ENCODE results near the gene NCAM2. TPM values are rescaled to one million over a fixed set of nuclear protein-coding genes. Genes with fewer than 3 reads are reported as not detected.

Gene NCAM2
- total and polyA plus RNA-seq, 2 of the 4 experiments (the other 2 are of a cell fraction): 2.7 to 5.0 TPM

- Histone ChIP-seq H2AK9ac (replicated peaks; ENCODE audit: low read depth, low read length, poor library complexity) (no peak overlapping the region), H3K18ac (ENCODE audit: low read depth, low read length) (no peak overlapping the region), H2BK20ac (ENCODE audit: low read depth, low read length) (no peak overlapping the region), H2AK5ac (ENCODE audit: low read depth, low read length) (no peak overlapping the region), H3K79me1 (ENCODE audit: low read depth in 1 of 2, low read length in 2 of 2) (no peaks in the 10 kb centered on the region), H3K27me3 (ENCODE audit: control insufficient read depth, insufficient read depth, low read length) (no peaks in the 10 kb centered on the region), H4K8ac (ENCODE audit: low read depth in 2 of 2, low read length in 2 of 2) (no peak overlapping the region), H3K23ac (ENCODE audit: low read depth, low read length) (no peak overlapping the region), H3K14ac (replicated peaks; ENCODE audit: low read depth, low read length) (no peak overlapping the region), H3K27ac (ENCODE audit: insufficient read depth, low read length) (no peak overlapping the region), H3K9me1 (ENCODE audit: insufficient read depth, low read length) (no peaks in the 10 kb centered on the region), H4K5ac (ENCODE audit: low read depth, low read length) (no peak overlapping the region), H3K9ac (ENCODE audit: low read depth, low read length) (no peak overlapping the region), H3K4me1 (ENCODE audit: control insufficient read depth, insufficient read depth, low read length) (no peaks in the 10 kb centered on the region), H2BK5ac (ENCODE audit: low read depth, low read length, poor library complexity, severe bottlenecking) (no peak overlapping the region), H3K4me3 (ENCODE audit: insufficient read depth, low read depth, low read length) (no peak overlapping the region), H4K20me1 (ENCODE audit: insufficient read depth, low read length) (no peaks in the 10 kb centered on the region), H2BK120ac (ENCODE audit: low read depth, low read length) (no peak overlapping the region), H3K9me3 (ENCODE audit: control insufficient read depth, insufficient read depth, low read length) (no peaks in the 10 kb centered on the region), H3K4me2 (ENCODE audit: low read depth, low read length) (no peak overlapping the region), H3K56ac (ENCODE audit: extremely low read depth, insufficient read depth, low read length) (no peak overlapping the region), H3K36me3 (ENCODE audit: control insufficient read depth, insufficient read depth, low read length) (no peaks in the 10 kb centered on the region), H2BK15ac (ENCODE audit: low read depth, low read length) (no peak overlapping the region), H2AFZ (replicated peaks; ENCODE audit: low read length, poor library complexity) (no peak overlapping the region), H4K91ac (ENCODE audit: insufficient read depth, low read depth, low read length) (no peak overlapping the region), H3K4ac (ENCODE audit: low read depth, low read length) (no peak overlapping the region)
- no TSS peak for BruUV-seq (replicated peaks)
- TF ChIP-seq CEBPB (IDR thresholded peaks at IDR 0.05; ENCODE audit: low read depth, low read length) (peak; percentile 66), BHLHE40 (IDR thresholded peaks at IDR 0.05; ENCODE audit: low read depth, low read length) (no peak), ELK1 (IDR thresholded peaks at IDR 0.05; ENCODE audit: borderline replicate concordance, low read depth, low read length) (no peak)
- POLR2A ChIA-PET (ENCODE audit: unreplicated experiment): no interaction called here
- dilution Hi-C loops (cut with HindIII; ENCODE audit: low sequenced_read_pairs, unreplicated experiment) (no loop called here), in situ Hi-C loops (cut with MboI; ENCODE audit: low sequenced_read_pairs) (no loop called here), intact Hi-C loops (cut with micrococcal nuclease) (no loop called here)
- DNase-seq (no peak), ATAC-seq (ENCODE audit: low read depth) (no peak)
- CTCF ChIA-PET: no interaction called here
Observed at GRCh38 chr21:21067375-21067774, 69.2 kb downstream of the NCAM2 start.
